ENCODE measurements around the gene GHR.

Gene GHR

GRCh38 chr5:42641336-42642005 lies 218.2 kb downstream of the GHR start:
- Histone ChIP-seq H3K4me3 (ENCODE audit: low read depth in 1 of 2, low read length in 1 of 2) (no peak overlapping the region), H3K27me3 (no peaks in the 10 kb centered on the region), H3K4me1 (ENCODE audit: control insufficient read depth in 1 of 2, insufficient read depth in 1 of 2, low read depth in 1 of 2, low read length in 1 of 2) (no peaks in the 10 kb centered on the region), H3K36me3 (no peaks in the 10 kb centered on the region), H3K9me3 (no peaks in the 10 kb centered on the region), H3K27ac (no peak overlapping the region)
- TF ChIP-seq CTCF (IDR thresholded peaks at IDR 0.05), result no peak

GRCh38 chr5:42642006-42642405 lies 218.8 kb downstream of the GHR start:
- no peak overlapping the region for H3K27ac ChIP-seq

GRCh38 chr5:42643360-42643759 lies 220.1 kb downstream of the GHR start:
- no peaks in the 10 kb centered on the region for H3K4me1 ChIP-seq (ENCODE audit: control insufficient read depth in 1 of 2, insufficient read depth in 1 of 2, low read depth in 1 of 2, low read length in 1 of 2)
- no peaks in the 10 kb centered on the region for H3K27me3 ChIP-seq
- no peak overlapping the region for H3K4me3 ChIP-seq (ENCODE audit: low read depth in 1 of 2, low read length in 1 of 2)
- no peak for TF ChIP-seq CTCF (IDR thresholded peaks at IDR 0.05)
- H3K27ac ChIP-seq, result no peak overlapping the region
- H3K9me3 ChIP-seq, result no peaks in the 10 kb centered on the region
- no peaks in the 10 kb centered on the region for H3K36me3 ChIP-seq

More at GRCh38 chr5:42642006-42642405, 218.8 kb downstream of the GHR start:
- no peak for TF ChIP-seq CTCF (IDR thresholded peaks at IDR 0.05)
- H3K4me3 ChIP-seq (ENCODE audit: low read depth in 1 of 2, low read length in 1 of 2), result no peak overlapping the region
- no peaks in the 10 kb centered on the region for H3K9me3 ChIP-seq
- no peaks in the 10 kb centered on the region for H3K36me3 ChIP-seq
- H3K4me1 ChIP-seq (ENCODE audit: control insufficient read depth in 1 of 2, insufficient read depth in 1 of 2, low read depth in 1 of 2, low read length in 1 of 2), result no peaks in the 10 kb centered on the region
- H3K27me3 ChIP-seq, result no peaks in the 10 kb centered on the region

GRCh38 chr5:42645138-42645537 lies 221.9 kb downstream of the GHR start:
- H3K4me3 ChIP-seq (ENCODE audit: low read depth in 1 of 2, low read length in 1 of 2), result no peak overlapping the region
- no peaks in the 10 kb centered on the region for H3K36me3 ChIP-seq
- no peaks in the 10 kb centered on the region for H3K9me3 ChIP-seq
- no peak for TF ChIP-seq CTCF (IDR thresholded peaks at IDR 0.05)
- H3K27ac ChIP-seq, result no peak overlapping the region
- H3K27me3 ChIP-seq, result no peaks in the 10 kb centered on the region
- H3K4me1 ChIP-seq (ENCODE audit: control insufficient read depth in 1 of 2, insufficient read depth in 1 of 2, low read depth in 1 of 2, low read length in 1 of 2), result no peaks in the 10 kb centered on the region

GRCh38 chr5:42648036-42648435 lies 224.8 kb downstream of the GHR start:
- no peaks in the 10 kb centered on the region for H3K36me3 ChIP-seq
- H3K27me3 ChIP-seq, result no peaks in the 10 kb centered on the region
- no peak overlapping the region for H3K4me3 ChIP-seq (ENCODE audit: low read depth in 1 of 2, low read length in 1 of 2)
- H3K9me3 ChIP-seq, result no peaks in the 10 kb centered on the region
- no peaks in the 10 kb centered on the region for H3K4me1 ChIP-seq (ENCODE audit: control insufficient read depth in 1 of 2, insufficient read depth in 1 of 2, low read depth in 1 of 2, low read length in 1 of 2)
- H3K27ac ChIP-seq, result no peak overlapping the region
- no peak for TF ChIP-seq CTCF (IDR thresholded peaks at IDR 0.05)
